Testis (tissue), 3 donors: ENCODE results near the gene TTLL7. TPM values are rescaled to one million over a fixed set of nuclear protein-coding genes. Genes with fewer than 3 reads are reported as not detected.

Source experiments
- polyA plus RNA-seq: library from polyadenylated mRNA; stranded (reverse); fragments of 350-450 nt; fragmentation: Illumina TruSeq; extraction: RNeasy Lipid Tissue Mini Kit (QIAGEN cat#74804); gene quantifications from one replicate; pipeline ENCODE4 v1.2.3, GENCODE V29; 2014; ENCODE audit warnings: low read depth, low replicate concordance; ENCODE audit not compliant: insufficient read depth
- total RNA-seq, 2 donors: library from RNA; depleted of rRNA; stranded (reverse); fragments of >200 nt; gene quantifications; one replicate each; pipeline ENCODE4 v1.2.3, GENCODE V29; 2016

TTLL7 gene
- total and polyA plus RNA-seq, 3 donors from 2014 or later = 22.4 to 35.2 (median 28.6) TPM

Other genes starting within 250 kb of the TTLL7 start
- gene PRKACB, start 145.1 kb upstream of the TTLL7 start, total RNA-seq = 10 to 100 TPM; 21.1 to 26.7 TPM
- 10.4 TPM for gene PRKACB, start 145.1 kb upstream of the TTLL7 start, polyA plus RNA-seq